Pancreas (tissue), 10 donors: ENCODE data around the gene TSSK3. TPM values are rescaled to one million over a fixed set of nuclear protein-coding genes. Genes with fewer than 3 reads are reported as not detected.

ENCODE experiments used
- ATAC-seq, 4 donors: fragments of 200-7000 bp; cut with Tn5 transposase; one replicate each; pipeline versions ENCODE4 v1.8.0 to v1.9.1; 2020; ENCODE audit warnings: mild to moderate bottlenecking in 4 of 4, moderate library complexity in 4 of 4
- DNase-seq, 6 donors: peaks; one replicate each; pipeline ENCODE4 v3.0.0-alpha.2; 2020
- FAIRE-seq: peaks from 2 replicates; lab custom pipeline; 2012; peaks lifted over from hg19 to GRCh38; lab: Jason Lieb, UNC
- H3K27ac ChIP-seq, 4 donors: fragments of 200-600 bp; sonication (generic); 1 replicate in 3 of 4; 2 replicates in 1 of 4; pipeline versions ENCODE4 v1.5.0 to v1.8.0; 2020
- H3K27me3 ChIP-seq, 4 donors: fragments of 200-600 bp; one replicate each; pipeline ENCODE4 v1.8.0; 2021
- H3K36me3 ChIP-seq, 3 donors: fragments of 200-600 bp; sonication (generic) in 1 of 3; one replicate each; pipeline versions ENCODE4 v1.5.0 to v1.8.0; 2020 to 2021
- H3K4me1 ChIP-seq, 3 donors: fragments of 200-600 bp; one replicate each; pipeline ENCODE4 v1.8.0; 2021
- H3K4me3 ChIP-seq, 4 donors: fragments of 200-600 bp; sonication (generic) in 2 of 4; one replicate each; pipeline versions ENCODE4 v1.5.0 to v1.8.0; 2020 to 2021
- H3K9me3 ChIP-seq, 4 donors: fragments of 200-600 bp; one replicate each; pipeline ENCODE4 v1.8.0; 2021
- WGBS, 2 donors: extraction: QIAGEN DNeasy Blood & Tissue Kit; methylation state at CpG; one replicate each; pipeline ENCODE4 v1.1.7; 2013; 5-methylcytosine and 5-hydroxymethylcytosine counted together
- intact Hi-C, 3 donors: fragments of 100-400 bp; cut with DNase I; formaldehyde crosslinking; loops; one replicate each; pipeline versions ENCODE4 v1.11.1 to v1.14.2; 2022
- polyA plus RNA-seq, 2 donors: library from polyadenylated mRNA; stranded (reverse); fragments of 200-250 nt; gene quantifications; one replicate each; pipeline ENCODE4 v1.2.3, GENCODE V29; 2013
- total RNA-seq, 6 donors: library from RNA; stranded (reverse); fragmentation: NEBNext Ultra II Directional in 4 of 6; extraction: Animal tissue kit (Norgen Biotek cat#: 25700) in 4 of 6; gene quantifications; one replicate each; pipeline versions ENCODE4 v1.2.1 to v1.2.4, GENCODE V29; 2021 to 2023
- TF ChIP-seq, protein P1 (sequence below), 4 donors: fragments of 200-600 bp; sonication (generic) in 3 of 4; IDR thresholded peaks; one replicate each; pipeline versions ENCODE4 v1.5.0 to v1.8.0; 2021; ENCODE audit warnings: antibody characterized with exemption in 4 of 4
- donor health status: healthy with polysubstance abuse.
- donor health status: DM: no; HTN: no; CAD: no; lungs with moderate emphysema.
- donor health status: DM: no; HTN: no; CAD: no.
- donor health status: control.
- donor health status: control.
- donor health status: Bipolar disorder and iron deficiency.
- donor health status: DM: yes; HTN: yes; CAD: no.
- donor health status: DM: no; HTN: no; CAD: no.
- donor health status: DM: no; HTN: no; CAD: no.
- donor health status: DM: yes; HTN: yes; CAD: no.

The TSSK3 gene, protein sequence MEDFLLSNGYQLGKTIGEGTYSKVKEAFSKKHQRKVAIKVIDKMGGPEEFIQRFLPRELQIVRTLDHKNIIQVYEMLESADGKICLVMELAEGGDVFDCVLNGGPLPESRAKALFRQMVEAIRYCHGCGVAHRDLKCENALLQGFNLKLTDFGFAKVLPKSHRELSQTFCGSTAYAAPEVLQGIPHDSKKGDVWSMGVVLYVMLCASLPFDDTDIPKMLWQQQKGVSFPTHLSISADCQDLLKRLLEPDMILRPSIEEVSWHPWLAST
- total RNA-seq (1 to 10 TPM; 1.0 to 2.5 (median 1.3) TPM), polyA plus RNA-seq (1 to 10 TPM in 1 of 2 donors, under 1 TPM in 1; 0.35 to 1.8 TPM)

DNA sequence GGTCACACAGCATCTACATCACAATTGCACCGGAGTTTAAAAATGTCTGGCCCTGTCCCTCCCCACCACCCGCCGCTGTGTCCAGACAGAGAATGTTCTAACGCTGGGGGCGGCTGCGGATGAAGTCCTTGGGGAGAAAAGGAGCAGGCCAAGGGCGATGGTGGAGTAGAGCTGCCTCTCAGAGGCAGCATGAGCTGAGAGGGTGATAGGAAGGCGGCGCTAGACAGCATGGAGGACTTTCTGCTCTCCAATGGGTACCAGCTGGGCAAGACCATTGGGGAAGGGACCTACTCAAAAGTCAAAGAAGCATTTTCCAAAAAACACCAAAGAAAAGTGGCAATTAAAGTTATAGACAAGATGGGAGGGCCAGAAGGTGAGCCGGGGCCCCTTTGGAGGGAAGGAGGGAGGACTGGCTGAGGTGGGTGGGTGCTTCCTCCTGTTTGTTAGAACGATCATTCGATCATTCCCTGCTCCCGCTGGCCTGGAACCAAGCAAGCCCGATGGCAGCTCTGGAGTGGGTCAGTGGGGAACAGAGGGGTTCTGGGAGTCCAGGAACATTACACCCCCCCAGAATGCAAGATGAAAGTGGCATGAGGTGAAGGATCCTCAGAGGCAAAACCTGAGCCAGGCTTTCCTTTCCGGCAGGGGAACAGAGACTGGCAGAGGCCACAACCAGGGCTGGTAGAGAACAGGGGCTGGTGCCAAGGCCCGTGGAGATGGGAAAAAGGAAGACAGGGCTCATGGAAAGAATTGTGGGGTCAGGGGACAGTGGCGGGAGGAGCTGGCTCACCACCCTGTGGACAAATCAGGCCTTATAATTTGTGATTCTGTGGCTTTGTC, at the start of gene TSSK3, which contains the start of gene FAM229A:
TSSK3 (plus strand) TSS at position 66 of the 840 bp plus-strand sequence; CDS start at position 229, 163 bp downstream.
FAM229A (minus strand) TSS at position 12 of the 840 bp plus-strand sequence. CDS start 394 bp downstream, outside the sequence.
- no peaks in the 10 kb centered on the region for H3K9me3 ChIP-seq
- DNase-seq (peak in 1 of 6 donors; percentile 34), FAIRE-seq (no peak), ATAC-seq (peak in 1 of 4 donors; percentile 19)
- WGBS, 2 donors: 71 to 72% methylated on average over 17 of the region's 17 CpGs
- H3K27me3 ChIP-seq: no peaks in the 10 kb centered on the region
- peak within 1 kb of the TSS in 2 of 4 donors; percentile 44 to 65 for H3K27ac ChIP-seq
- intact Hi-C loops: no loop called here
- H3K4me1 ChIP-seq: peaks cover 0 to 6% (median 4%) of the 10 kb centered on the region in 3 donors
- H3K4me3 ChIP-seq: peak within 1 kb of the TSS; percentile 12 to 50 (median 27)
- TF ChIP-seq, protein P1, sequence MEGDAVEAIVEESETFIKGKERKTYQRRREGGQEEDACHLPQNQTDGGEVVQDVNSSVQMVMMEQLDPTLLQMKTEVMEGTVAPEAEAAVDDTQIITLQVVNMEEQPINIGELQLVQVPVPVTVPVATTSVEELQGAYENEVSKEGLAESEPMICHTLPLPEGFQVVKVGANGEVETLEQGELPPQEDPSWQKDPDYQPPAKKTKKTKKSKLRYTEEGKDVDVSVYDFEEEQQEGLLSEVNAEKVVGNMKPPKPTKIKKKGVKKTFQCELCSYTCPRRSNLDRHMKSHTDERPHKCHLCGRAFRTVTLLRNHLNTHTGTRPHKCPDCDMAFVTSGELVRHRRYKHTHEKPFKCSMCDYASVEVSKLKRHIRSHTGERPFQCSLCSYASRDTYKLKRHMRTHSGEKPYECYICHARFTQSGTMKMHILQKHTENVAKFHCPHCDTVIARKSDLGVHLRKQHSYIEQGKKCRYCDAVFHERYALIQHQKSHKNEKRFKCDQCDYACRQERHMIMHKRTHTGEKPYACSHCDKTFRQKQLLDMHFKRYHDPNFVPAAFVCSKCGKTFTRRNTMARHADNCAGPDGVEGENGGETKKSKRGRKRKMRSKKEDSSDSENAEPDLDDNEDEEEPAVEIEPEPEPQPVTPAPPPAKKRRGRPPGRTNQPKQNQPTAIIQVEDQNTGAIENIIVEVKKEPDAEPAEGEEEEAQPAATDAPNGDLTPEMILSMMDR (IDR thresholded peaks at IDR 0.05): no peak
- H3K36me3 ChIP-seq: peaks cover 4 to 18% (median 12%) of the 10 kb centered on the region in 3 donors

DNA sequence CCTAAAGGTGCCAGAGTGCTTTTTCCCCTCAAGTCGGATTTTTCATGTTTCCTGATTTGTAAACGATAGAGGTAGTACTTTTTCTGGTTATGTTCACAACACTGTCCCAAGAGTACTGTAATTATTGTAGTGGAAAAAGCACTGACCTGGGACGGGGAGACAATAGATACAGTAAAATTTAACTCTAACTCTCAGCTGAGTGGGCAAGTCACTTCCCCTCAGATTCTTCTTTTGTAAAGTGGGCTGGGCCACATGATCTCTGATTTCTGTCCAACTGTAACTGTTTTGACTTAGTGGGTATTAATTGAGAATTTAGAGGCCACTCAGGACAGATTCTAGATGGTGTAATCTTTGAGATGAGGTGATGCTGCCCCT, 45.4 kb upstream of the TSSK3 start:
- Histone ChIP-seq H3K4me3 (no peak overlapping the region), H3K27me3 (no peaks in the 10 kb centered on the region), H3K4me1 (peaks cover 8 to 17% (median 9%) of the 10 kb centered on the region in 3 donors), H3K36me3 (peaks cover 0 to 18% (median 4%) of the 10 kb centered on the region in 3 donors), H3K27ac (no peak overlapping the region), H3K9me3 (no peaks in the 10 kb centered on the region)
- WGBS, 2 donors: 58 to 63% methylated on average over 3 of the region's 3 CpGs
- TF ChIP-seq, protein P1 (IDR thresholded peaks at IDR 0.05): no peak
- DNase-seq: no peak
- no peak for ATAC-seq
- no peak for FAIRE-seq
- intact Hi-C loops: no loop called here

DNA sequence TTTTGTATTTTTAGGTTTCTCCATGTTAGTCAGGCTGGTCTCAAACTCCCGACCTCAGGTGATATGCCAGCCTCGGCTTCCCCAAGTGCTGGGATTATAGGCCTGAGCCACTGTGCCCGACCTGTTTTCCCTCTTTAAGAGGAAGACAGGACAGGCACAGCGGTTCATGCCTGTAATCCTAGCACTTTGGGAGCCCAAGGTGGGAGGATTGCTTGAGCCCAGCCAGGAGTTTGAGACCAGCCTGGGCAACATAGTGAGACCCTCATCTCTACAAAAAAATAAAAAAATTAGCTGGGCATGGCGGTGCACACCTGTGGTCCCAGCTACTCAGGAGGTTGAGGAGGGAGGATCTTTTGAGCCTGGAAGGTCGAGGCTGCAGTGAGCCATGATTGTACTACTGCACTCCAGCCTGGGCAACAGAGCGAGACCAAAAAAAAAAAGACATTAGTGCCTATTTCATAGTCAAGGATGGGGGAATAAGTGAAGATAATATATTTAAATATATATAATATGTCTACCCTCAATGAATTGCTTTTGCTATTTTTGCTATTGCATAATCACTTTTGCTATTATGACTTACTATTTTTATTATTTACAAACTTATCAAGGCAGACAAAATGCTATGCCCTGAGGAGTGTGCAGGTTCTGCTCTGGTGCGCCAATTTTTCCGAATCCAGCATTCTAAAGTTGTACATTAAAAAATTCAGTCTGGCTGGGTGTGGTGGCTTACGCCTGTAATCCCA, 44.0 kb upstream of the TSSK3 start:
- WGBS, 2 donors: 92 to 96% methylated on average over 10 of the region's 10 CpGs
- FAIRE-seq (no peak), DNase-seq (no peak), ATAC-seq (no peak)
- intact Hi-C loops: no loop called here
- peaks cover 0 to 18% (median 4%) of the 10 kb centered on the region in 3 donors for H3K36me3 ChIP-seq
- H3K4me3 ChIP-seq: no peak overlapping the region
- H3K27me3 ChIP-seq: no peaks in the 10 kb centered on the region
- TF ChIP-seq, protein P1 (IDR thresholded peaks at IDR 0.05): no peak
- H3K9me3 ChIP-seq: no peaks in the 10 kb centered on the region
- no peak overlapping the region for H3K27ac ChIP-seq
- peaks cover 15 to 29% (median 17%) of the 10 kb centered on the region in 3 donors for H3K4me1 ChIP-seq

DNA sequence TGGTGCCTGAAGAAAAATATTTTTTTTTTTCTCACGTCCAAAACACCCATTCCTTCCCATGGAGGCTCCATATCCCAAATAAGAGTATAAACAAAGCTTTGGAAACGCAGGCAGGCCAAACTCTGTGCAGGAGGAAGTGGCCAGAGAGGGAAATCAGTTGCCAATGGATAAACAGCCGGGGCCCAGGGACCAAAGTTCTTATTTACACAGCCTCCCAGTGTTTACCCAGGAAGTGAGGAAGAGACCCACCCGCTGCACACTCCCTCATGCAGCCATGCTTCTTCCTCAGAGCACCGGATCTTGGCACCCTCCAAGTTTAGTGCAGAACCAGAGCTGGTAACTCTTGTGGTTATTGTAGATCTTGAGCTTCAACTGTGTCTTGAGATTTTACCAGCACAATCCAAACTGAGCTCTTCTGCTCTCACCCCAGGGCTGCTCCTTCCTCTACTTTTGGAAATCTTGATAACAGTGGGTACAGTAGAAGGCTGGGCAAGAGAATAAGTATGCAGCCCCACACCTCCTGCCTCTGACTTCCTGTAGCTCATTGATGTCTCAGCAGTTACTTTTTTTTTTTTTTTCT, 40.5 kb upstream of the TSSK3 start:
- Histone ChIP-seq H3K9me3 (no peaks in the 10 kb centered on the region), H3K4me1 (peaks cover 15 to 30% (median 17%) of the 10 kb centered on the region in 3 donors), H3K27me3 (no peaks in the 10 kb centered on the region), H3K36me3 (peaks cover 1 to 34% (median 7%) of the 10 kb centered on the region in 3 donors), H3K4me3 (no peak overlapping the region), H3K27ac (peak overlapping the region in 2 of 4 donors; percentile 58 to 82)
- TF ChIP-seq, protein P1 (IDR thresholded peaks at IDR 0.05): no peak
- 7 to 14% methylated on average over 5 of the region's 5 CpGs for WGBS, 2 donors
- FAIRE-seq (no peak), ATAC-seq (peak; percentile 95 to 98 (median 97)), DNase-seq (peak; percentile 69 to 85 (median 78))
- intact Hi-C loops: no loop called here
